Colon (tissue), 2 donors: ENCODE results near the gene ICAM4.
"Not testable (repeated sequence)": the region's sequence is repeated elsewhere in the genome, so short reads cannot be mapped to it uniquely, and the experiment has no call there.

Experiments
- FAIRE-seq: peaks from 2 replicates; lab custom pipeline; 2012; peaks lifted over from hg19 to GRCh38; lab: Jason Lieb, UNC
- donor health status: control.
- donor health status: control.

Gene ICAM4

DNA sequence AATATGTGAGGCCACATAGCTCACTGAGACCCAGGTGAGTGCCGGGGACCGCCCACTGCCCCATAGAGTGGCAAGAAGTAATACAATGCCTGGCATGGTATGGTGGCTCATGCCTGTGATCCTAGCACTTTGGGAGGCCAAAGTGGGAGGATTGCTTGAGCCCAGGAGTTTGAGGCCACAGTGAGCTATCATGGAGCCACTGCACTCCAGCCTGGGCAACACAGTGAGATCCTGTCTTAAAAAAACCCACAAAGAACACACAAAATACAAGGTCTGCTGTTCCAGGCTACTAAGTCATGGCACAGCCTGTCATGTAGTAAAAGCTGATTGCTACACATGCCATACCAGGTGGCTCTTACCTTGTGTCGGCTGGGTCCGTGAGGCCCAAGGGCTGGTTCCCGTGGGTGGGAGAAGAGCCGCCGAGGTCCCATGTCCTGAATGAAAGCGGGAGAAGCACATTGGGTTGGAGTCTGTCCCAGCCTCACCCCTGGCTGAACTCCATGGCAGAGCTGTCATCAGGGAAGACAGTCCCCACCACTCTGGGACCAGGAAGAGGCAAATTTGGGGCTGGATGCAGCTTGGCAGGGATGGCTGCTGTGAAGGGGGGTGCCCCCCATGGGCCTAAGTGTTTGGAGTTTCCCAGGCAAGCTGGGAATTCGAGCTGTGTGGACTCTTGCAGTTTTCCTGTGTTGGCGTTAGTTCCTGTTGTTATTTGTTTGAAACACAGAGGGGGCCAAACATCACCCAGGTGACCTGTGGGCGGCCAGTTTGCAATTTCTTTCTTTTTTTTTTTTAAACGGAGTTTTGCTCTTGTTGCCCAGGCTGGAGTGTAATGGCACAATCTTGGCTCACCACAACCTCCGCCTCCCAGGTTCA lies 32.3 kb downstream of the ICAM4 start:
- no peak for FAIRE-seq

- FAIRE-seq = no peak
These were observed 34.1 kb downstream of the ICAM4 start for GRCh38 chr19:10320602-10321416.

- FAIRE-seq = no peak
These were observed 34.7 kb downstream of the ICAM4 start for GRCh38 chr19:10321417-10321797.

DNA sequence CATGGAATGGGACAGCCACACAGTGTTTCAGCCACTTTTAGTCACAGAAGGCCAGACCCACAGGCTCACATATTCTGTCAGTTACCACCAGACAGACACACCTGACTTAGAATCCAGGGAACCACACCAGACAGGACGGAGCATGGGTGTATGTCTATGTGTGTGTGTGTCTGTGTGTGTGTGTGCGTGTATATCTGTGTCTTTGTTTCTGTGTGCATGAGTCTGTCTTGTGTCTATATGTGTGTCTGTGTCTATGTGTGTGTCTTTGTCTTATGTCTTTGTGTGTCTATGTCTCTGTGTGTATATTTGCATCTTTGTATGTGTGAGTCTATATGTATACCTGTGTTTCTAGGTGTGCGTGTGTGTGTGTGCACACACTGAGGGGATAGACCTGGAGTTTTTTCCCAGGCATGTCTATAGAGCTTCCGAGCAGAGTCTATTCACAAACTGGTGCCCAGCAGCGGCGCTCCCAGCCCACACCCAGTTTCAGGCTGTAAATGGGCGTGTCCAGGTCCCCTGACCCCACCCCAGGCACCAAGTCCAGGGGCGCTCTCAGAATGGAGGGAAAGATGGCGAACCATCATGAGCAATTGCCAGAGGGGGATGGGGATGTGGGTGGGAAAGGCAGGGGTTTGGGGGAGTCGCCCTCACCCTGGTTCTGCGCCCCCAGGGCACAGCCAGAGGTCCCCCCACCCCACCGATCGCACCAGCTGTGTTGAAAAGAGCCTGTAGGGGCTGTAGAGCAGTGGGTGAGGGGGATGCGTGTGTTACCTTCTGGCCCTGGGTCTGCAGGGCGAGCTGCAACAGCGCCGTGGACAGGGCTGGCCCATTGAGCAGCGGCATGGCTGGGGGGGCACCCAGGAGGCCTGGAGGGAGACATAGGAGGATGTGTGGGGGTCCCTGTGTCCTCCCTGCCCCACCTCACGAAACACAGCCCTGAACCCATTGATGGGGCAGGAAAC lies 35.4 kb downstream of the ICAM4 start:
- no peak for FAIRE-seq

DNA sequence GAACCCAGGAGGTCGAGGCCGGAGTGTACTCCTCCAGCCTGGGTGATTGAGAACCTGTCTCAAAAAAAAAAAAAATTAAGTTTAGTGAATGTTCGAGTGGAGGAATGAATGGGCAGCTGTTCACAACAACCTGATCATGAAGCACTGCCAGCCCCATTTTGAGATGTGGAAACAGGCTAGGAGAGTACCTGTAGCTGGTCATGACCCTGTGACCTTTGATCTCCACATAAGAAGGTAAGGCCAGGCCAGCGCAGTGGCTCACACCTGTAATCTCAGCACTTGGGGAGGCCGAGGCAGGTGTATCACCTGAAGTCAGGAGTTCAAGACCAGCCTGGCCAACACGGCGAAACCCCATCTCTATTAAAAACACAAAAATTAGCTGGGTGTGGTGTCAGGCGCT lies 39.0 kb downstream of the ICAM4 start:
- FAIRE-seq = no peak

- FAIRE-seq = no peak
These were observed 41.0 kb downstream of the ICAM4 start for GRCh38 chr19:10327793-10328192.

DNA sequence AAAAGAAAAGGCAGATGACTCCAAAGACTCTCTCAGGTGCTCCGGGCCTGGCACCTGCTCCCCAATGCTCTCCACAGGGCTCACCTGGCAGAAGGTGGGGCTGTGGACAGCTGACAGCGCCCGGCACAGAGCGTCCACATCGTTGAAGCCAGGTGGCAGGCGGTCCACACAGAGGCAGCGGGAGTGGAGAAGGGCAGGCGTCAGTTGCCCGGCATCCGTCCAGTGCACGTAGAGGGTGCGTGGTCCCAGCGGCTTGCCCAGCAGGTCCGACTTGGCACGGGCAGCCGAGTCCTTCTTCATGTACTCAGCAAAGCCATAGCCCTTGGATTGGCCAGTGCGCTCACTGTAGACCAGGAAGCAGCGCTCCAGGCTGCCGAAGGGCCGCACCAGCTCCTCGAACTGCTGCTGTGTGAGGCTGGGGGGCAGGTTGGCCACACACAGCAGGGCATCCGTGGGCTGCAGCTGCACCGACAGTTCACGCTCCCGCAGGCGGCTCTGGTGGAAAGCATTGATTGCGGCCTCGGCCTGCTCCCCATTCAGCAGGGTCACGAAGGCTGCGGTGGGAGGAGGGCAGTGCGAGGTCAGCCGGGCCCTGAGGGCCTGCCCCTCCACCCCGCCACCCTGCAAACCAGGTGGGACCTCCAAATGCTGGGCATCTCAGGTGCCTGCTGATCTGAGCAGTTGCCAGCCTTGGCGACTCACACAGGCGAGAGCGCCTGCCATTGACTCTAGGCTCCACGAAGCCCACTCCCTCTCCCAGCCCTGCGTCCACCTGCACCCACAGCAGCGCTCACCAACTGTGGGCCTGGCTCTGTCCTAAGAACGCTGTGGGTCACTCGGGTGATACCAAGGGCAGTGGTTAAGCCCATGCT lies 42.0 kb downstream of the ICAM4 start:
- no peak for FAIRE-seq

DNA sequence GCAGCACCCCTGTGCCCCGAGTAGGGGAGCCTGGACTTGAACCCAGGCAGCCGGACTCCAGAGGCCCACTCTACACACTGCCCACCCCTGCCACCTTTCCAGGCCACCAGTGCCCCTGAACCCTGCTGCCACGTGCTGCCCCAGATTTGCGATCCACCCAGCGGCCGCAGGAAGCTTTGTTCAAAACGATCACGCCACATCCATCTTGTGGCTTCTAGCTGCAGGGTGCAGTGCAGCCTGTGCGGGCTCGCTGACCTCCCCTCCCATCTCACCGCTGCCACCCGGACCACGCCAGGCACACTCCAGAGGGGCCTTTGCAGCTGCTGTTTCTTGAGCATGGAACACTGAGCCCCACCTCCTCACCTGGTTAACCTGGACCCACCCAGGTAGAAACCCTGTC lies 42.8 kb downstream of the ICAM4 start:
- FAIRE-seq = no peak

- no peak for FAIRE-seq
These were observed 45.6 kb downstream of the ICAM4 start for GRCh38 chr19:10332158-10332964.

DNA sequence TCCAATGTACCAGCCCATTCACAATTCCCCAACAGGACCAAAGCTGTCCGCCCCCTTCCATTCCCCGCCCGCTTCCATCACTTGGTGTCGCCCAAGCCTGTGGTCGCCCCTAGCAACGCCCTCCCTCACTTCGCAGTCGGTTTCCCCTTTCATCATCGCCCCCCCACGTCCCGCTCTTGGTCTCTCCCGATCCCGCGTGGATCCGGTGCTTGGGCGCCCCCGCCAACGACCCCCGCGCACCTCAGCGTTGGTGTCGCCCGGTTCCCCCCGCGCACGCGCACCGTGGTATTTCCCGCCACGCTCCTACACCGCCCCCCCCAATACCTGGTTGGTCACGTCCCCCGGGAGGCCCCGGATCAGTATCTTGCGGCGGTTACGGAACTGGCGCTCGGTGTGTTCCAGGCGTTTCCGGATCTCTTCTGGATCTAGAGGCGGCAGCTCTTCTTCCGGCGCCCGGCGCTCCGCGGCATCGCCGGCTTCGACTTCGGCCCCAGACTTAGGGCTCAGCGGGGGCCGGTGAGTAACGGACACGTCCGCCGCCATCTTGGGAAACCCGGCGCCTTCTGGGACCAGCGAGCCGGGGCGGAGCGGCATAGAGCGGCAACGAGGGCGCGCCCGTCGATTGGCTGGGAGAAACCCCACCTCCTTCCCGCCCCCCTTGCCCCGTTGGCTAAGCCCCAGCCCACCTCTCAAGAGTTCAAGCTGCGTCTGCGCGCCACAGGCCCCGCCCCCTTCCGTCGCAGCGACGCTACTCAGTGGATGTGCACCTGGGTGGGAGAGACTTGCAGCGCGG lies 46.4 kb downstream of the ICAM4 start, which contains the start of gene RAVER1:
RAVER1 (minus strand) TSS at position 565 of the 793 bp plus-strand sequence; CDS start at position 543, 22 bp downstream.
- no peak for FAIRE-seq

DNA sequence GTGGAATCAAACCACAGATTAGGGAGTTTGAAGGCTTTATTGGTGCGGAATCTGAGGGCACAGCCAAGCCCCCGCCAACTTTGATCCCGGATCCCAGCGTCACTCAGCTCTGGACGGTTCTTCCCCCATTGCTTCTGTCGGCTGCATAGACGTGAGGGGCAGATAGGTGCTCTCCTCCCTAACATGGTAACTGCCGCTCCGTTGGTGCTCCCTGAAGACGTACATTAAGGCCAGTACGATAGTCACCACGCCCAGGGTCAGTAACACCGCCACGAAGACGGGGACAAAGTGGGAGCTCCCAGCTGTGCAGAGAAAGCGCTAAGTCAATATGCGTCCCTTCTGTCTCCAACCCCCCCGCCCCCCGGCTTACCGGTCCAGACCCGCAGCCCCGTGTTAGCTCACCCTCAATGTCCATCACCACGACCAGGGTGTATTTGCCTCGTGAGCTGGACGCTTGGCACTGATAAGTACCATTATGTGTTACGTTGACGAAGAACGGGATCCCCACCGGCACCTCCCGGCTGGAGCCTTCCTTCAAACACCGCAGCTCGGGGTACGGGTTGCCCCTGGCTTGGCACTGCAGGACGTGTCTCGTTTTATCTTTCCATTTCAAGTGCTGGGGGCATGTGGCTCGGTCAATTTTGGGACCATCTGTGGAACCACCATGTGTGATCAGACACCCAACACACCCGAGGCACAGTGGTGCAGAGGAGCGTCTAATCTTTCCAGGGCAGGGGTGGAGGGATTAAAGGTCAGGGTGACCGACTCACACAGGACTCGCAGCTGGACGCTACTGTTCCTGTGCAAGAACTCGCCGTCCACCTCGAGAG lies 47.2 kb downstream of the ICAM4 start:
- no peak for FAIRE-seq

- no peak for FAIRE-seq
These were observed 48.0 kb downstream of the ICAM4 start for GRCh38 chr19:10334588-10335351.

- no peak for FAIRE-seq
These were observed 48.7 kb downstream of the ICAM4 start for GRCh38 chr19:10335352-10335985.

DNA sequence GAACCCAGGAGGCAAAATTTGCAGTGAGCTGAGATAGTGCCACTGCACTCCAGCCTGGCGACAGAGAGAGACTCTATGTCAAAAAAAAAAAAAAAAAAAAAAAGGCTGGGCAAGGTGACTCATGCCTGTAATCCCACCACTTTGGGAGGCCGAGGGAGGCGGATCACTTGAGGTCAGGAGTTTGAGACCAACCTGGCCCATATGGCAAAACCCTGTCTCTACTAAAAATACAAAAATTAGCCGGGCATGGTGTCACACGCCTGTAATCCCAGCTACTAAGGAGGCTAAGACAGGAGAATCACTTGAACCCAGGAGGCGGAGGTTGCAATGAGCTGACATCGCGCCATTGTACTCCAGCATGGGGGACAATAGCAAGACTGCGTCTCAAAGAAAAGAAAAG lies 50.0 kb downstream of the ICAM4 start:
- not testable (repeated sequence) for FAIRE-seq
